AG10803 (cell line): ENCODE measurements around the gene DCAF4L1.

Source experiments
- DNase-seq: peaks from one replicate; pipeline ENCODE4 v3.0.0; 2010; ENCODE audit warnings: low read depth
- H3K4me3 ChIP-seq: 2 replicates; pipeline ENCODE4 v1.5.1; 2011; ENCODE audit warnings: mild to moderate bottlenecking, low read length, control low read depth
- CTCF ChIP-seq: conservative IDR thresholded peaks from 2 replicates; pipeline ENCODE4 v1.5.1; 2011; ENCODE audit warnings: mild to moderate bottlenecking, low read length, control low read depth, inconsistent platforms

Gene DCAF4L1

GRCh38 chr4:41939016-41939626 is 42.4 kb upstream of the DCAF4L1 start:
- DNase-seq, result peak; percentile 20
- no peak overlapping the region for H3K4me3 ChIP-seq
- TF ChIP-seq CTCF, result no peak

GRCh38 chr4:41940834-41941233 is 40.7 kb upstream of the DCAF4L1 start:
- no peak overlapping the region for H3K4me3 ChIP-seq
- no peak for TF ChIP-seq CTCF
- DNase-seq, result no peak

GRCh38 chr4:41943506-41943905 is 38.0 kb upstream of the DCAF4L1 start:
- H3K4me3 ChIP-seq, result no peak overlapping the region
- no peak for TF ChIP-seq CTCF
- no peak for DNase-seq

- no peak for TF ChIP-seq CTCF
- no peak for DNase-seq
- no peak overlapping the region for H3K4me3 ChIP-seq
Observed at GRCh38 chr4:41944089-41944488, 37.5 kb upstream of the DCAF4L1 start.

GRCh38 chr4:41949531-41949930 is 32.0 kb upstream of the DCAF4L1 start:
- DNase-seq, result peak; percentile 13
- H3K4me3 ChIP-seq, result no peak overlapping the region
- no peak for TF ChIP-seq CTCF

GRCh38 chr4:41957634-41958033 is 23.9 kb upstream of the DCAF4L1 start:
- no peak overlapping the region for H3K4me3 ChIP-seq
- no peak for DNase-seq
- TF ChIP-seq CTCF, result peak; percentile 33

GRCh38 chr4:41963105-41963504 is 18.5 kb upstream of the DCAF4L1 start:
- TF ChIP-seq CTCF, result peak; percentile 48
- no peak overlapping the region for H3K4me3 ChIP-seq
- DNase-seq, result peak; percentile 21
